ENCODE data around the gene ANKRD36B. TPM values are rescaled to one million over a fixed set of nuclear protein-coding genes. Genes with fewer than 3 reads are reported as not detected.
"Not testable (repeated sequence)": the region's sequence is repeated elsewhere in the genome, so short reads cannot be mapped to it uniquely, and the experiment has no call there.

ANKRD36B gene
- 10 to 100 TPM; 56.6 to 87.5 (median 71.4) TPM for total RNA-seq

DNA sequence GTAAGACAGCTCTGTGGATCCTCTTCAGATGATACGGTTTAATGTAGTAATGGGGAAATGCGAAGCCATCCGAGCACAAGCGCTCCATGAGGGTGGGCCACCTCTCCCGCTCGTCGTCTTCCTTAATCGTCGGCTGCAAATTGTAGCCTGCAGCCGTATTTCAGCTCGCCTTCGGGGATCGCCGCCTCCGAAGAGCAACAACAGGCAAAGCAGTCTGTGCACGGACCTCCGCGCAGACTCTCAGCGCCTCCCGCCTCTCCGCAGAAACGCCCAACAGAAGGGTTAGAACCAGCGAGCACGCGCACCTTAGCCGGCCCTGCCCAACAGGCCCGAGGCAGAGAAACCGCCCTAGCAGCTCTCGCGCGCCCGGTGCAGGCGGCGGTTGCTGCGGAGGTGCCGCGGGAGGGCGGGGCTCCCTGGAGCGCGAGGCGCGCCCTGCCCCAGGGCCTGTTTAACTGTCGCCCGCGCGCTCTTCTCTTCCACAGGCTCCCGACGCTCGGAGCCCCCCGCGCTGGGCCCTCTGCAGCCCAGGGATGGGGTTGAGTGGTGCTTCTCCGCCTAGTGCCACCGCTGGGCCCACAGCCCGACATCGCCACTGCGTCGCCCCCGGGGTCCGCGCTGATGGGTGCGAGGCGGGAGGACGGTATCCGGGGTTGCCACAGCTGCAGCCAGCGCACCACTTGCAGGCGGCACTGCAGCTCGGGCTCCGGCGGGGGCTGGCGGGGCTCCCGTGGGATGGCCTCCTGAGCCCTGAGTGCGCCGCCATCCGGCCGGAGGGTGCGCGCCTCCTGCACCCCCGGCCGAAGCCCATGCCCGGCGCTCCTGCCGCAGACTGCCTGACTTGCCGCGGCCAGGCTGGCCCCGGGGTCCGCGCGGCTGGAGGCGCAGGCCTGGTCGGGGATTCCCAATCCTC lies at the start of gene ANKRD36B:
Gene ANKRD36B (minus strand): TSS at position 280 of the 913 bp plus-strand sequence. CDS start 192 bp downstream, at position 88.
- not testable (repeated sequence) for H3K9me3 ChIP-seq, H3K36me3 ChIP-seq, H3K4me1 ChIP-seq, H3K27me3 ChIP-seq
- peak within 1 kb of the TSS; percentile 50 to 75 (median 64) for H3K4me3 ChIP-seq
- TF ChIP-seq POLR2A (IDR thresholded peaks at IDR 0.05) (peak in 1 of 2 donors; percentile 33), EP300 (IDR thresholded peaks at IDR 0.05) (peak in 1 of 2 donors; percentile 40)
- 0% methylated on average over 8 to 23 of the region's 90 CpGs for WGBS, 2 donors
- H3K27ac ChIP-seq: peak within 1 kb of the TSS; percentile 78 to 94 (median 90)
- DNase-seq (ENCODE audit: low spot score in 2 of 2): peak; percentile 13 to 36

DNA sequence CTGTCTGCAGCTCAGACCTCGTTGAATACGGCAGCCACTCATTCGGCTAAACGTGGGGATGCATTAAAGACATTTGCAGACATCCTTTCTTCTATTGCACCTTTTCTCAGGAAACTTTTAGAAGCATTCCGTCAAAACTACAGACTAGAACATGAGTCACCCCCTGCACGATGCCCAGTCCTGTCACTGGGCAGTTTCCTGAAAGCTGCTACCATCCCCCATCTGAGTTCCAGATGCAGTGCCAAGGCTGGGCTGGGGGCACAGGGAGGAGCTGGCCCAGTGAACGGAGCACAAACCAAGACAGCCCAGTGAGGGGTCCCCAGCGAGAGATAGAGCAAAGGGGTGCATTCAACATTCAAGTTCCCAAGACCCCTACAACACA lies 36.4 kb upstream of the ANKRD36B start:
- H3K9me3 ChIP-seq; DNase-seq (ENCODE audit: low spot score in 2 of 2); H3K36me3 ChIP-seq; H3K27ac ChIP-seq; H3K4me3 ChIP-seq; H3K27me3 ChIP-seq; H3K4me1 ChIP-seq: not testable (repeated sequence)
- 62 to 75% methylated on average over 8 of the region's 8 CpGs for WGBS, 2 donors

DNA sequence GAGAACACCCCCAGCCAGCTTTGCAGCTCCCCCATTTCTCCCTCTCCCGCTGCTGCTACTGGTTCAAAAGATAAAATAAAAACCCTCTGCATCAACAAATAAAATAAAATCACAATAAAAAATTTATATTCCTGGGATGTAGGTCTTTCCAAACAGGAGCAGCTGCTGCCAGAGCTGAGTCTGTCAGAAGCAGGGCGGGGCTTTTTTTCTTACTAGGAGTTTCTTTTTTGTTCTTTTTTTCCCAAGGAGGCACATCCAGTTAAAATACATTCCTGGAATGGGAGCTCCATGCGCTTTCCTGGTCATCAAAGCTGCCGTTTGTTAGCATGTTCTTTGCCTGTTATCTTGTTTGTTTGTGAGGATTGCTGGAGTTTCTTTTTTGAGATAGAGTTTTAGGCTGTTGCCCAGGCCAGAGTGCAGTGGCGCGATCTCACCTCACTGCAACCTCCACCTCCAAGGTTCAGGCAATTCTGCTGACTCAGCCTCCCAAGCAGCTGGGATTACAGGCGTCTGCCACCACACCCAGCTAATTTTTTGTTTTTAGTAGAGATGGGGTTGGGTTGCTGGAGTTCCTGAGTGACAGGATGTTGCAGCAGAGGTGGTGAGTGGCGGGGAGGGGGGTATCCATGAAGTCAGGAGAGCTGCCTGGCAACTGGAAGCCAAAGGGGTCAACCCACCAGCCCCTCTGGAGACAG lies 35.8 kb upstream of the ANKRD36B start:
- H3K27me3 ChIP-seq; H3K9me3 ChIP-seq; H3K27ac ChIP-seq; DNase-seq (ENCODE audit: low spot score in 2 of 2); H3K4me3 ChIP-seq; H3K4me1 ChIP-seq; H3K36me3 ChIP-seq: not testable (repeated sequence)
- 34 to 49% methylated on average over 2 to 4 of the region's 8 CpGs for WGBS, 2 donors

DNA sequence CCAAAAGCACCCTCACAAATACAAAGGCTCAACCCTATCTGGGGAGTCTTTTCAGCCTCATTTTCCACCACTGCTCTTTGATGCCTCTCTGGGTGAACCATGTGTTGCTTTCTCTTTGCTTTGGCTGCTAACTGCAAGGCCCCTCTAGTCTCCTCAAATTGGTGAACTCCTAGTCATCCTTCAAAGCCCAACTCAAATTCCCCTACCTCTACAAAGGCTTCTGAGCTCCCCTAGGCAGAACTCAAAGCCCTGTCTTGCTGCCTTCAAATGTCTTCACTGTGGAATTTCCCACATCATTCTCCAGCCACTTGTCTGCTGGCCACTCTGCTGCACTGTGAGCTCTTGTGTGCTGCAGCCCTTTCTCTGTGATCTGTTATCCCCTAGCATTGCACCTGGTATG lies 33.3 kb upstream of the ANKRD36B start:
- H3K4me3 ChIP-seq; H3K27ac ChIP-seq; H3K36me3 ChIP-seq; H3K27me3 ChIP-seq; DNase-seq (ENCODE audit: low spot score in 2 of 2); H3K9me3 ChIP-seq; H3K4me1 ChIP-seq: not testable (repeated sequence)

DNA sequence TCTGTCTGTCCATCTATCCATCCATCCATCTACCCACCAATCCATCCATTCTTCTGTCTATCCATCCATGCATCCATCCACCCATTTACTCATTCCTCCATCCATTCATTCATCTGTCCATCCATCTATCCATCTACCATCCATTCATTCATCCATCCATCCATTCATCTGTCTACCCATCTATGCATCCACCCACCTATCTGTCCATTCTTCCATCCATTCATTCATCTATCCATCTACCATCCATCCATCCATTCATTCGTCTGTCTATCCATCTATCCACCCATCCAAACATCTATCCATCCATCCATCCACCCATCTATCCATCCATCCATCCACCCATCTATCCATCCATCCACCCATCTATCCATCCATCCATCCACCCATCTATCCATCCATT lies 30.8 kb upstream of the ANKRD36B start:
- not testable (repeated sequence) for H3K9me3 ChIP-seq, H3K4me1 ChIP-seq
- 96% methylated on average over 1 of the region's 1 CpG; no CpG with 5 or more reads in 1 of the 2 donors for WGBS, 2 donors

DNA sequence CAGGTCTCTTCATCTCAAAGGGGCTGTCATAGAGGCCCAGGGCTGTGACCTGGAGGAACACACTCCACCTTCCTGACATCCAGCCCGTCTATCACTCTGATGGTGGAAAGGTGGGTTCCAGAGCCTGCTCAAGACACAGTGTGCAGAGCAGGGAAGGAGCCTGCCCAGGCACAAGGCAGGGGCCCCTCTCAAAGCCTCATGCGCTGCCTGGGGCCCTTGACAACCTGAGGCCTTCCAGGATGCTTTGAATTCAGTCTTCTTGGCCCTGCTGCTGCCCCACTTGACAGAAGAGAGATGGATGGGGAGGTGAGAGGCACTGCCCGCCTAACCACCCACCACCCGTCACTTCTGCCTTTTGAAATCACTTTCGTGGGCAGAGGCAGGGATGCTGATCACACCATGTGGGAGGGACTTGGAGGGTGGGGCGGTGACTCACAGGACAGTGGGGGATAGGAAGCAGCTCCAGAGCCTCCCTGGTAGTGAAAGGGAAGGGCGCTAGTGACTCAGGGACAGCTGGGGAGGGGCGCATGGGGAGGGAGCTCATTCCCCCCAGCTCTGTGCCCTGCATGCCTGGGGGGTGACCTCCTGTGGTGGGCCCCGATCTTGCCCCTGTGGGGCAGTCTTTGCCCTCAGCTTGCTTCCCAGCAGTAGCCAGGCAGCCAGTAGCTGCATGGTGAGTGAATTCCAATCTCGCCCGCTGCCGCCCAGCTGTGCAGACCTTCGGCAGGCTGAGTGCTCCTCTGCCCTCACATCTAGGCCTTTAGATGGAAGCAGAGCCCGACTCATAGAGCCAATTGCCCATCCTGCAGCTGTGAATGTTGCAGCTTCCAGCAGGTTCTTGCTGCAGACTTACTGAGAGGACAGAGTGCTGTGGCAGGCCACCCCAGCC lies 29.5 kb upstream of the ANKRD36B start:
- DNase-seq (ENCODE audit: low spot score in 2 of 2); H3K36me3 ChIP-seq; H3K4me1 ChIP-seq; H3K27ac ChIP-seq; H3K27me3 ChIP-seq; H3K4me3 ChIP-seq; H3K9me3 ChIP-seq: not testable (repeated sequence)
- 68% methylated on average over 6 of the region's 14 CpGs; no CpG with 5 or more reads in 1 of the 2 donors for WGBS, 2 donors

More for the DNA sequence above, 30.8 kb upstream of the ANKRD36B start:
- H3K36me3 ChIP-seq; H3K27ac ChIP-seq; DNase-seq (ENCODE audit: low spot score in 2 of 2); H3K4me3 ChIP-seq; H3K27me3 ChIP-seq: not testable (repeated sequence)

DNA sequence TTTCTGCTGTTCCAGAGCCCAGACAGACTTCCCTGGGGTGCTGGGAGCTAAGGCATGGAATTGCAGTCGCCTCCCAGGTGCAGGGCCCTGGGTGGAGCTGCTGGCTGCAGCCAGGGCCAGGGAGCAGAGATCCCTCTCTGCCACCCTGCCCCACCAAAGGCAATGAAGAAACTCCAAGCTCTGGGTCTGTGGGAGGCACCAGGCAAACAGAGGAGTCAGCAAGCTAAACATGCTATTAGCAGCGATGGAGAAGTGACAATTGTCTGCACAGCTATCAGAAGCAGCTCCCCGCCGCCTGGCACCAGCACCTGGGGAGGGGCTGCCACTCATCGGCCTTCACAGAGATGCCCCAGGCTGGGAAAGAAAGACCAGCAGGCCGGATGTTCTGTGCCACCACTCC lies 28.2 kb upstream of the ANKRD36B start:
- TF ChIP-seq EP300 (IDR thresholded peaks at IDR 0.05): no peak
- no peak for TF ChIP-seq POLR2A (IDR thresholded peaks at IDR 0.05)
- TF ChIP-seq, protein P1, sequence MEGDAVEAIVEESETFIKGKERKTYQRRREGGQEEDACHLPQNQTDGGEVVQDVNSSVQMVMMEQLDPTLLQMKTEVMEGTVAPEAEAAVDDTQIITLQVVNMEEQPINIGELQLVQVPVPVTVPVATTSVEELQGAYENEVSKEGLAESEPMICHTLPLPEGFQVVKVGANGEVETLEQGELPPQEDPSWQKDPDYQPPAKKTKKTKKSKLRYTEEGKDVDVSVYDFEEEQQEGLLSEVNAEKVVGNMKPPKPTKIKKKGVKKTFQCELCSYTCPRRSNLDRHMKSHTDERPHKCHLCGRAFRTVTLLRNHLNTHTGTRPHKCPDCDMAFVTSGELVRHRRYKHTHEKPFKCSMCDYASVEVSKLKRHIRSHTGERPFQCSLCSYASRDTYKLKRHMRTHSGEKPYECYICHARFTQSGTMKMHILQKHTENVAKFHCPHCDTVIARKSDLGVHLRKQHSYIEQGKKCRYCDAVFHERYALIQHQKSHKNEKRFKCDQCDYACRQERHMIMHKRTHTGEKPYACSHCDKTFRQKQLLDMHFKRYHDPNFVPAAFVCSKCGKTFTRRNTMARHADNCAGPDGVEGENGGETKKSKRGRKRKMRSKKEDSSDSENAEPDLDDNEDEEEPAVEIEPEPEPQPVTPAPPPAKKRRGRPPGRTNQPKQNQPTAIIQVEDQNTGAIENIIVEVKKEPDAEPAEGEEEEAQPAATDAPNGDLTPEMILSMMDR (IDR thresholded peaks at IDR 0.05): no peak
- no peak overlapping the region for H3K4me3 ChIP-seq

DNA sequence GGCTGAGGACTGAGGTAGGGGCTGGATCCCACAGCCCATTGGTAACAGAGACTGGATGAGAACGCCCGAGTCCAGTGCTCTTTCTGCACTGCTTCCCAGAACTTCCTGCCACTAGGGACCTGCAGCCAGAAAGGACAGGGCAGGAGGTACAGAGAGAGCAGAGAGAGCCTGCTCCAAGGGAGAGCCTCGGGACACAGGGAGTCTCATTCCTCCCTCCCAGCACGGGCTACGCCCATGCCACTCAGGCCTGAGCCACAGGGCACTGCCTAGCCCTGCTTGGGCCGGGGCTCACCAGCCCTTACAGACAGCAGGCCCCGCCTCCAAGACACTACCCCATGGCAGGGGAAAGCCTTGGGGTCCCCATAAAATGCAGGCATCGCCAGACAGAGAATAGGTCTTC lies 26.1 kb upstream of the ANKRD36B start:
- no CpG with 5 or more reads among the region's 8 CpGs for WGBS, 2 donors
- not testable (repeated sequence) for H3K4me3 ChIP-seq; DNase-seq (ENCODE audit: low spot score in 2 of 2)

More for the DNA sequence above, 28.2 kb upstream of the ANKRD36B start:
- Histone ChIP-seq H3K9me3 (no peaks in the 10 kb centered on the region), H3K36me3 (no peaks in the 10 kb centered on the region), H3K27me3 (no peaks in the 10 kb centered on the region), H3K4me1 (no peaks in the 10 kb centered on the region), H3K27ac (no peak overlapping the region)
- DNase-seq (ENCODE audit: low spot score in 2 of 2): no peak
- 76% methylated on average over 6 of the region's 6 CpGs; no CpG with 5 or more reads in 1 of the 2 donors for WGBS, 2 donors

DNA sequence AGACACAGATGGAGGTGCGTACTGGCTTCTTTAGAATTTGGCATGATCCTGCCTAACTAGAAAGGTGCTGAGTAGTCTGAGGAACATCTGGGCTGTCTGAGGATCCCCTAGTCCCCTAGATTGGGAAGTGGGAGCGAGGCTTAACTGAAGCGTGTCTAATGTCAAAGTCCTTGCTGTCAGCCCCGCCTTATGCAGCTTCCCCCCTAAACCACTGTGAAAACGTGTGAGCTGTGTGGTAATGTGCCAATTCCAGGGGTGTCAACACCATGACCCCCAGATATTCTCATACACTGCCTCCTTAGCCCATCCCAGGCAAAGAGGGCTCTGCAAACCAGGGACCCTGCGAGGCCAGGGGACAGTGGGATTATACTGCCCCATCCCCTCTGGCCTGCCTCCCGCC lies 22.2 kb upstream of the ANKRD36B start:
- not testable (repeated sequence) for H3K9me3 ChIP-seq; DNase-seq (ENCODE audit: low spot score in 2 of 2); H3K4me1 ChIP-seq; H3K27ac ChIP-seq; H3K4me3 ChIP-seq; H3K27me3 ChIP-seq; H3K36me3 ChIP-seq
- no CpG with 5 or more reads among the region's 7 CpGs for WGBS, 2 donors

More for the DNA sequence above, 26.1 kb upstream of the ANKRD36B start:
- not testable (repeated sequence) for H3K27ac ChIP-seq, H3K9me3 ChIP-seq, H3K36me3 ChIP-seq, H3K27me3 ChIP-seq, H3K4me1 ChIP-seq

DNA sequence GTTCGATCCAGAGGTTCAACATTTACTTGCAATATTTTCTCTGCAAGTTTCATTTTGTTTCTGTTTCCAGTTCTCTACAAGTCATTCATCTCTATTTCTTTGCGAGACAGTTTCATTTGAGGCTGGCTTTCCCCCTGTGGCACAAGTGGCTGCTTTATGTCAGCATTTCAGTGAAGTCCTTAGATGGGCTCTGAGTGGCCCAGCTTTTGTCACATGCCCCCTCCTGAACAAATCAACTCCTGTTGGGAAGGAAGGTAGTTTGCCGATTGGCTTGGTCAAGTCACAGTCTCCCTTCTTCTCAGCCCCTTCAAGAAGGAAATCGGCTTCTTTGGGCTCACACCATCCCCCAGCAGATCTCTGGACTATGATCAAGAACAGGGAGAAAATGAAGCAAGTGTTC lies 19.1 kb upstream of the ANKRD36B start:
- H3K27ac ChIP-seq: peak overlapping the region in 2 of 4 donors; percentile 67 to 75
- DNase-seq (ENCODE audit: low spot score in 2 of 2); H3K4me3 ChIP-seq; H3K27me3 ChIP-seq; H3K4me1 ChIP-seq; H3K36me3 ChIP-seq; H3K9me3 ChIP-seq: not testable (repeated sequence)
- 66 to 92% methylated on average over 2 to 4 of the region's 4 CpGs for WGBS, 2 donors
